HEK293 (cell line): ENCODE measurements around the gene HERC4.

Experiments used
- ZBTB21 ChIP-seq: fragments of 450-650 bp; formaldehyde crosslinking; IDR thresholded peaks from 2 replicates; pipeline ENCODE4 v1.5.1; 2017; ENCODE audit warnings: missing biosample characterization, missing genetic modification characterization
- ZBTB7A ChIP-seq: fragments of 450-650 bp; formaldehyde crosslinking; IDR thresholded peaks from 2 replicates; pipeline ENCODE4 v1.5.1; 2016; ENCODE audit warnings: low read depth, missing biosample characterization, missing genetic modification characterization
- ZIC2 ChIP-seq: fragments of 450-650 bp; formaldehyde crosslinking; IDR thresholded peaks from 2 replicates; pipeline ENCODE4 v1.5.1; 2016; ENCODE audit warnings: missing biosample characterization, missing genetic modification characterization
- ZNF214 ChIP-seq: fragments of 450-650 bp; formaldehyde crosslinking; IDR thresholded peaks from 2 replicates; pipeline ENCODE4 v1.5.1; 2017; ENCODE audit warnings: missing biosample characterization, mild to moderate bottlenecking, missing genetic modification characterization, borderline replicate concordance
- ZNF23 ChIP-seq: fragments of 450-650 bp; formaldehyde crosslinking; IDR thresholded peaks from 2 replicates; pipeline ENCODE4 v1.5.1; 2016; ENCODE audit warnings: missing biosample characterization, missing genetic modification characterization, borderline replicate concordance
- ZNF292 ChIP-seq: fragments of 450-650 bp; formaldehyde crosslinking; IDR thresholded peaks from 2 replicates; pipeline ENCODE4 v1.5.1; 2016; ENCODE audit warnings: low read depth, missing biosample characterization, missing genetic modification characterization, borderline replicate concordance
- ZNF404 ChIP-seq: fragments of 450-650 bp; formaldehyde crosslinking; IDR thresholded peaks from 2 replicates; pipeline ENCODE4 v1.5.1; 2017; ENCODE audit warnings: missing biosample characterization, missing genetic modification characterization
- ZNF416 ChIP-seq: fragments of 450-650 bp; formaldehyde crosslinking; IDR thresholded peaks from 2 replicates; pipeline ENCODE4 v1.5.1; 2016; ENCODE audit warnings: missing biosample characterization, missing genetic modification characterization
- ZNF629 ChIP-seq: fragments of 450-650 bp; formaldehyde crosslinking; IDR thresholded peaks from 2 replicates; pipeline ENCODE4 v1.5.1; 2017; ENCODE audit warnings: missing biosample characterization, missing genetic modification characterization
- ZNF654 ChIP-seq: fragments of 450-650 bp; formaldehyde crosslinking; IDR thresholded peaks from 2 replicates; pipeline ENCODE4 v1.5.1; 2016; ENCODE audit warnings: low read depth, missing biosample characterization, missing genetic modification characterization
- ZNF660 ChIP-seq: fragments of 450-650 bp; IDR thresholded peaks from 2 replicates; pipeline ENCODE4 v1.5.1; 2018; ENCODE audit warnings: missing biosample characterization, mild to moderate bottlenecking, missing genetic modification characterization
- ZNF791 ChIP-seq: fragments of 450-650 bp; formaldehyde crosslinking; IDR thresholded peaks from 2 replicates; pipeline ENCODE4 v1.5.1; 2016; ENCODE audit warnings: missing biosample characterization, missing genetic modification characterization
- TF ChIP-seq, protein P1 (sequence below): fragments of 450-650 bp; formaldehyde crosslinking; IDR thresholded peaks from 2 replicates; pipeline ENCODE4 v1.5.1; 2016; ENCODE audit warnings: missing biosample characterization, missing genetic modification characterization
- TF ChIP-seq, protein P2 (sequence below): IDR thresholded peaks from 2 replicates; pipeline ENCODE4 v1.6.1; 2011; ENCODE audit warnings: mild to moderate bottlenecking, low read depth, low read length, borderline replicate concordance

DNA sequence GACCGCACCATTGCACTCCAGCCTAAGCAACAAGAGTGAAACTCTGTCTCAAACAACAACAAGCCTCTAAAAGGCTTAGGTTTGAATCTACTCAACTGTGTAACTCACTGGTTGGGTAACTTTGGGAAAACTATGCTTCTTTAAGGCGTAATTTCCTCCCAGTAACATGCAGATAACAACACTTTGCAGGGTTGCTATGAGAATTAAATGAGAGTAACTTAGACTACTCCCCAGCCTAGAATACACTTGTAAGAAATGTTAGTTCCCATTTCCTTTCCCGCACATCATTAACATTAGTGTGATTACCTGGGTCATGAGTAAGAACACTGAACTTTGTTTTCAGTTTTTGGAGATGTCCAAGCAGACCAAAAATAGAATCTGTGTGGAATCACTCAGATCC, 28.8 kb upstream of the HERC4 start:
- TF ChIP-seq ZNF660: no peak
- no peak for TF ChIP-seq ZNF404 (tag by site-specific recombination)
- TF ChIP-seq, protein P1, sequence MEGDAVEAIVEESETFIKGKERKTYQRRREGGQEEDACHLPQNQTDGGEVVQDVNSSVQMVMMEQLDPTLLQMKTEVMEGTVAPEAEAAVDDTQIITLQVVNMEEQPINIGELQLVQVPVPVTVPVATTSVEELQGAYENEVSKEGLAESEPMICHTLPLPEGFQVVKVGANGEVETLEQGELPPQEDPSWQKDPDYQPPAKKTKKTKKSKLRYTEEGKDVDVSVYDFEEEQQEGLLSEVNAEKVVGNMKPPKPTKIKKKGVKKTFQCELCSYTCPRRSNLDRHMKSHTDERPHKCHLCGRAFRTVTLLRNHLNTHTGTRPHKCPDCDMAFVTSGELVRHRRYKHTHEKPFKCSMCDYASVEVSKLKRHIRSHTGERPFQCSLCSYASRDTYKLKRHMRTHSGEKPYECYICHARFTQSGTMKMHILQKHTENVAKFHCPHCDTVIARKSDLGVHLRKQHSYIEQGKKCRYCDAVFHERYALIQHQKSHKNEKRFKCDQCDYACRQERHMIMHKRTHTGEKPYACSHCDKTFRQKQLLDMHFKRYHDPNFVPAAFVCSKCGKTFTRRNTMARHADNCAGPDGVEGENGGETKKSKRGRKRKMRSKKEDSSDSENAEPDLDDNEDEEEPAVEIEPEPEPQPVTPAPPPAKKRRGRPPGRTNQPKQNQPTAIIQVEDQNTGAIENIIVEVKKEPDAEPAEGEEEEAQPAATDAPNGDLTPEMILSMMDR (tag by site-specific recombination): no peak
- TF ChIP-seq ZNF416 (tag by site-specific recombination): no peak
- TF ChIP-seq ZBTB7A: no peak
- TF ChIP-seq ZNF791: no peak
- TF ChIP-seq ZNF23: no peak
- TF ChIP-seq ZBTB21 (tag by site-specific recombination): no peak
- no peak for TF ChIP-seq ZIC2 (tag by site-specific recombination)
- TF ChIP-seq ZNF214: no peak
- TF ChIP-seq ZNF629 (tag by site-specific recombination): no peak
- TF ChIP-seq ZNF292 (tag by site-specific recombination): no peak
- TF ChIP-seq ZNF654 (tag by site-specific recombination): no peak
- TF ChIP-seq, protein P2, sequence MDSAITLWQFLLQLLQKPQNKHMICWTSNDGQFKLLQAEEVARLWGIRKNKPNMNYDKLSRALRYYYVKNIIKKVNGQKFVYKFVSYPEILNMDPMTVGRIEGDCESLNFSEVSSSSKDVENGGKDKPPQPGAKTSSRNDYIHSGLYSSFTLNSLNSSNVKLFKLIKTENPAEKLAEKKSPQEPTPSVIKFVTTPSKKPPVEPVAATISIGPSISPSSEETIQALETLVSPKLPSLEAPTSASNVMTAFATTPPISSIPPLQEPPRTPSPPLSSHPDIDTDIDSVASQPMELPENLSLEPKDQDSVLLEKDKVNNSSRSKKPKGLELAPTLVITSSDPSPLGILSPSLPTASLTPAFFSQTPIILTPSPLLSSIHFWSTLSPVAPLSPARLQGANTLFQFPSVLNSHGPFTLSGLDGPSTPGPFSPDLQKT: no peak
